Common myeloid progenitor, CD34-positive (primary cell): ENCODE data around the gene ANGPTL2.

Experiments used
- CTCF ChIA-PET: fragments of 350-600 bp; sonication (Branson Sonifier 250); formaldehyde crosslinking; loops from one replicate; lab custom pipeline; 2021; ENCODE audit warnings: antibody characterized with exemption; lab: Charles Lee
- POLR2A ChIA-PET: fragments of 350-600 bp; sonication (Branson Sonifier 250); formaldehyde crosslinking; loops from one replicate; lab custom pipeline; 2021; ENCODE audit warnings: antibody characterized with exemption; lab: Charles Lee
- DNase-seq, 3 donors: peaks; one replicate each; pipeline versions ENCODE4 v3.0.0 to v3.0.0-alpha.2; 2013
- H3K27ac ChIP-seq, 2 experiments: 1 replicate in 1 of 2; 2 replicates in 1 of 2; pipeline ENCODE4 v1.7.0; 2013; ENCODE audit warnings: inconsistent platforms in 2 of 2, low read length in 2 of 2, mild to moderate bottlenecking in 2 of 2, low read depth in 1 of 2, moderate library complexity in 1 of 2; ENCODE audit not compliant: severe bottlenecking in 2 of 2, insufficient read depth in 1 of 2, poor library complexity in 1 of 2
- H3K27me3 ChIP-seq, 5 experiments: replicated peaks in 2 of 5; 1 replicate in 3 of 5; 2 replicates in 2 of 5; pipeline versions ENCODE4 v1.6.1 to v1.7.0; 2013; ENCODE audit warnings: low read length in 4 of 5, mild to moderate bottlenecking in 2 of 5, moderate library complexity in 2 of 5, inconsistent platforms in 1 of 5; ENCODE audit not compliant: insufficient read depth in 5 of 5, control insufficient read depth in 4 of 5
- H3K36me3 ChIP-seq, 4 experiments: 1 replicate in 2 of 4; 2 replicates in 2 of 4; pipeline versions ENCODE4 v1.6.1 to v1.7.0; 2013; ENCODE audit warnings: low read length in 3 of 4, control low read depth in 1 of 4, mild to moderate bottlenecking in 1 of 4; ENCODE audit not compliant: control insufficient read depth in 4 of 4, insufficient read depth in 4 of 4
- H3K4me1 ChIP-seq, 4 experiments: 1 replicate in 3 of 4; 2 replicates in 1 of 4; pipeline versions ENCODE4 v1.6.1 to v1.7.1; 2013; ENCODE audit warnings: low read length in 3 of 4, mild to moderate bottlenecking in 3 of 4, control low read depth in 1 of 4, inconsistent platforms in 1 of 4, moderate library complexity in 1 of 4; ENCODE audit not compliant: control insufficient read depth in 4 of 4, insufficient read depth in 4 of 4; ENCODE audit errors: control extremely low read depth in 1 of 4
- H3K4me3 ChIP-seq, 7 experiments: 1 replicate in 4 of 7; 2 replicates in 3 of 7; pipeline versions ENCODE4 v1.5.1 to v1.7.0; 2013; ENCODE audit warnings: mild to moderate bottlenecking in 7 of 7, low read length in 6 of 7, moderate library complexity in 6 of 7, inconsistent platforms in 2 of 7, low read depth in 2 of 7, control low read depth in 1 of 7; ENCODE audit not compliant: insufficient read depth in 4 of 7, control insufficient read depth in 1 of 7; ENCODE audit errors: extremely low read depth in 1 of 7
- H3K9me3 ChIP-seq, 5 experiments: 1 replicate in 4 of 5; 2 replicates in 1 of 5; pipeline versions ENCODE4 v1.6.1 to v1.7.1; 2013; ENCODE audit warnings: low read length in 4 of 5, mild to moderate bottlenecking in 2 of 5, inconsistent platforms in 1 of 5, low read depth in 1 of 5, moderate library complexity in 1 of 5; ENCODE audit not compliant: control insufficient read depth in 4 of 5, insufficient read depth in 2 of 5; ENCODE audit errors: control extremely low read depth in 1 of 5
- WGBS: methylation state at CpG from one replicate; pipeline ENCODE4 v1.1.5; 2013; ENCODE audit not compliant: insufficient coverage; 5-methylcytosine and 5-hydroxymethylcytosine counted together

Gene ANGPTL2

GRCh38 chr9:127140181-127140580 lies 17.7 kb upstream of the ANGPTL2 start:
- DNase-seq = no peak
- Histone ChIP-seq H3K36me3 (no peaks in the 10 kb centered on the region), H3K27me3 (peaks cover 0 to 10% (median 0%) of the 10 kb centered on the region in 5 experiments), H3K4me3 (no peak overlapping the region), H3K9me3 (no peaks in the 10 kb centered on the region), H3K4me1 (no peaks in the 10 kb centered on the region), H3K27ac (no peak overlapping the region)
- 96% methylated on average over 6 of the region's 6 CpGs for WGBS
- ChIA-PET POLR2A (no interaction called here), CTCF (no interaction called here)

GRCh38 chr9:127139775-127140174 lies 17.3 kb upstream of the ANGPTL2 start:
- H3K36me3 ChIP-seq = no peaks in the 10 kb centered on the region
- H3K4me3 ChIP-seq = no peak overlapping the region
- no peaks in the 10 kb centered on the region for H3K4me1 ChIP-seq
- H3K9me3 ChIP-seq = no peaks in the 10 kb centered on the region
- ChIA-PET POLR2A (no interaction called here), CTCF (interaction anchor here (1.8 kb wide), 1 partner anchor 11 kb away, joined by 7 read pairs; no protein-coding TSS in a partner anchor)
- WGBS = 100% methylated on average over 4 of the region's 6 CpGs
- peaks cover 0 to 10% (median 0%) of the 10 kb centered on the region in 5 experiments for H3K27me3 ChIP-seq
- no peak for DNase-seq
- H3K27ac ChIP-seq = no peak overlapping the region

- no peak overlapping the region for H3K4me3 ChIP-seq
- ChIA-PET CTCF (interaction anchor here (1.8 kb wide), 1 partner anchor 11 kb away, joined by 7 read pairs; no protein-coding TSS in a partner anchor), POLR2A (no interaction called here)
- 97% methylated on average over 5 of the region's 8 CpGs for WGBS
- no peaks in the 10 kb centered on the region for H3K36me3 ChIP-seq
- no peaks in the 10 kb centered on the region for H3K4me1 ChIP-seq
- DNase-seq = no peak
- peaks cover 0 to 10% (median 0%) of the 10 kb centered on the region in 5 experiments for H3K27me3 ChIP-seq
- no peaks in the 10 kb centered on the region for H3K9me3 ChIP-seq
- H3K27ac ChIP-seq = no peak overlapping the region
These were observed 16.8 kb upstream of the ANGPTL2 start for GRCh38 chr9:127139071-127139731.

GRCh38 chr9:127138444-127138843 lies 16.0 kb upstream of the ANGPTL2 start:
- POLR2A ChIA-PET = no interaction called here
- Histone ChIP-seq H3K4me1 (no peaks in the 10 kb centered on the region), H3K4me3 (no peak overlapping the region), H3K9me3 (no peaks in the 10 kb centered on the region), H3K27ac (no peak overlapping the region), H3K36me3 (no peaks in the 10 kb centered on the region), H3K27me3 (peaks cover 0 to 10% (median 0%) of the 10 kb centered on the region in 5 experiments)
- CTCF ChIA-PET = interaction anchor here (1.8 kb wide), 1 partner anchor 10 kb away, joined by 7 read pairs; no protein-coding TSS in a partner anchor
- WGBS = 96% methylated on average over 3 of the region's 4 CpGs
- DNase-seq = no peak

GRCh38 chr9:127137640-127138360 lies 15.4 kb upstream of the ANGPTL2 start:
- ChIA-PET CTCF (interaction anchor here (1.8 kb wide), 1 partner anchor 9 kb away, joined by 7 read pairs; no protein-coding TSS in a partner anchor), POLR2A (no interaction called here)
- WGBS = 96% methylated on average over 11 of the region's 11 CpGs
- H3K36me3 ChIP-seq = no peaks in the 10 kb centered on the region
- no peak overlapping the region for H3K4me3 ChIP-seq
- H3K9me3 ChIP-seq = no peaks in the 10 kb centered on the region
- no peaks in the 10 kb centered on the region for H3K4me1 ChIP-seq
- no peak overlapping the region for H3K27ac ChIP-seq
- no peak for DNase-seq
- H3K27me3 ChIP-seq = peaks cover 0 to 10% (median 0%) of the 10 kb centered on the region in 5 experiments

GRCh38 chr9:127136880-127137639 lies 14.6 kb upstream of the ANGPTL2 start:
- POLR2A ChIA-PET = no interaction called here
- H3K36me3 ChIP-seq = no peaks in the 10 kb centered on the region
- H3K4me3 ChIP-seq = no peak overlapping the region
- 89% methylated on average over 3 of the region's 5 CpGs for WGBS
- no peak overlapping the region for H3K27ac ChIP-seq
- H3K4me1 ChIP-seq = no peaks in the 10 kb centered on the region
- H3K27me3 ChIP-seq = peaks cover 0 to 8% (median 0%) of the 10 kb centered on the region in 5 experiments
- CTCF ChIA-PET = no interaction called here
- DNase-seq = no peak
- H3K9me3 ChIP-seq = no peaks in the 10 kb centered on the region
